ENCODE measurements around the gene GRM7. TPM values are rescaled to one million over a fixed set of nuclear protein-coding genes. Genes with fewer than 3 reads are reported as not detected.

Gene GRM7
- total RNA-seq, 1 experiment from 2014 or later, result not detected

DNA sequence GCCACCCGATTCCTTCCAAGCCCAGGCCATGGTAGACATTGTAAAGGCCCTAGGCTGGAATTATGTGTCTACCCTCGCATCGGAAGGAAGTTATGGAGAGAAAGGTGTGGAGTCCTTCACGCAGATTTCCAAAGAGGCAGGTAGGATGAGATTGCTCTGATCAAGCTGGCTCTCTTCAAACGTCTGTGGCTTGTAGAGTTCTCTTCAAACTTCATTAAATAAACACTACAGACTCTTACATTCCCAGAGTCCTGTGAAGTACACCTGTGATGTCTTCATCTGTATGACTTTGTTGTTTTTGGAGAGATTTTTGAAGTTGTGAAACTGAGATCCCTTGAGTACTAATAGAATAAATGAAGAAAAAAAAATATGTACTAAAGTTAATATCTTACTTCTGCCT is 285.6 kb downstream of the GRM7 start:
- no peak for DNase-seq (ENCODE audit: low read depth)

DNA sequence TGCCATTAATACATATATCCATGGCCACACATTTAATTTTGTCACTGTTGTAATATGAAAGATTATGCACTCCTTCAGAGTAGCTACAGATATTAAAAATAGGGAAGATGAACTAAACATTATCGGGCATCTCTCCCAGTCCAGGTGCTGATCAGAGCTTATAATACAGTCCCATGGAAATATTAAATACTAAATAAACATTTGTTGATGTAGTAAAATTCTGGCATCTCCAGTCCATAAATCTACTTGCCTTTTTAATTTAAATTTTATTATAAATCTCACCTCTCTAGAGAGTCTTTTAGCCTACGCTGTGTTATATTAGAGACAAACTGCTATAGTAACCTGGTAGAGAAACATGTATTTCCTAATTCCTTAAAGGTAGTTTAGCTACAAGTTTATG is 297.6 kb downstream of the GRM7 start:
- no peak for DNase-seq (ENCODE audit: low read depth)

GRCh38 chr3:7160689-7161088 is 299.8 kb downstream of the GRM7 start:
- no peak for DNase-seq (ENCODE audit: low read depth)

DNA sequence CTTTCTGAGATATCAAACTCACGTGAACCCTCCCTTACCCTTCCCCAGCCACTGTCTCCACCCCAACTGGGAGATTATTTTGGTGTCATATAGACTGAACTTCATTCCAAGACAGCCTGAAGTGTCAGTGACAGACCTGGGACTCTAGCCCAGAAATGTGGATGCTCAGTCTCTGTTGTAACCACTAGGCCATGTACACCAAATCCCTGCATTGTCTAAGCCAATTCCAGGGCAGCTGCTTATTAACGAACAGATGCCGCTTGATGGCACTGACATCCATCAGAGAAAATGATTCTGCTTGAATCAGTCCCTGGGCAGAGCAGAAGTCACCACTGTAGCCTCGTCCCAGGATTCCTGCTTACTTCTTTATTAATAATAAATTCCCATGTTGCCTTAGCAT is 305.5 kb downstream of the GRM7 start:
- DNase-seq (ENCODE audit: low read depth), result no peak

- DNase-seq (ENCODE audit: low read depth), result no peak
Observed at GRCh38 chr3:7171493-7171892, 310.6 kb downstream of the GRM7 start.

- no peak for DNase-seq (ENCODE audit: low read depth)
Observed at GRCh38 chr3:7172996-7173395, 312.1 kb downstream of the GRM7 start.

GRCh38 chr3:7188551-7188950 is 327.6 kb downstream of the GRM7 start:
- DNase-seq (ENCODE audit: low read depth), result no peak

GRCh38 chr3:7190095-7190494 is 329.2 kb downstream of the GRM7 start:
- DNase-seq (ENCODE audit: low read depth), result no peak

DNA sequence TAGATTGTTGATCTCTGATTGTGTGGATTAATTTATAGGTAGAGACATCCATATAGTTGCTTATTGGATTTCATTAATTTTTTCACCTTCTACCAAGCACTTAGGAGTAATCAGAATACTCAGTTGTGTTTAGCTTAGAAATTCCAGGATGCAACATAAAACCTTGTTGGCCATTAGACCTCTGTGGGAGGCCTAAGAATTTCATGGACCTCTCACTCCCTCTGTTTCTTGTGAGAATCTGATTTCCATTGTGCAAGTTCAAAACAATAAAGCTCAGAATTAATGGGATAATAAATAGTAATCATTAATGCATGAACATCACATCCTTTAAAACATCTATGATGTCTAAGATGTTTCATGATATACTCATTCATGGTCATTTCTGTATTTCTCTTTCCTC is 332.4 kb downstream of the GRM7 start:
- DNase-seq (ENCODE audit: low read depth), result no peak

- no peak for DNase-seq (ENCODE audit: low read depth)
Observed at GRCh38 chr3:7194071-7194835, 333.3 kb downstream of the GRM7 start.

GRCh38 chr3:7195934-7196333 is 335.0 kb downstream of the GRM7 start:
- DNase-seq (ENCODE audit: low read depth), result no peak

GRCh38 chr3:7201784-7202183 is 340.9 kb downstream of the GRM7 start:
- no peak for DNase-seq (ENCODE audit: low read depth)

- DNase-seq (ENCODE audit: low read depth), result no peak
Observed at GRCh38 chr3:7203969-7204847, 343.3 kb downstream of the GRM7 start.

DNA sequence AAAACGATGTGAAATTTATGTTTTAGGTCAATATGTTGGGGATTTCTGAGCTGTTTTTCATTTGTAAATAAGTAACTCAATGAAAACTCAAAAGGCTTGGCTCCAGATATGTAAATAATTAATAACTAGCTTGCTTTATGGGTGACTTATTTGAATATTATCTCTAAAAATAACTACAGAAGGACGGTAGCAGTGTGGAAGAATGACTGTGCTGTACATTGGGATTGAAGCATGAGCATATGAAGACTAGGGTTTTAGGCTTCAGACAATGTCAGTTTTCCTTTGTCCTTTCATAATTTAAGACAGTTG is 343.9 kb downstream of the GRM7 start:
- DNase-seq (ENCODE audit: low read depth), result no peak

- no peak for DNase-seq (ENCODE audit: low read depth)
Observed at GRCh38 chr3:7205535-7205934, 344.6 kb downstream of the GRM7 start.

GRCh38 chr3:7205962-7206361 is 345.0 kb downstream of the GRM7 start:
- no peak for DNase-seq (ENCODE audit: low read depth)

- DNase-seq (ENCODE audit: low read depth), result no peak
Observed at GRCh38 chr3:7207125-7207524, 346.2 kb downstream of the GRM7 start.

DNA sequence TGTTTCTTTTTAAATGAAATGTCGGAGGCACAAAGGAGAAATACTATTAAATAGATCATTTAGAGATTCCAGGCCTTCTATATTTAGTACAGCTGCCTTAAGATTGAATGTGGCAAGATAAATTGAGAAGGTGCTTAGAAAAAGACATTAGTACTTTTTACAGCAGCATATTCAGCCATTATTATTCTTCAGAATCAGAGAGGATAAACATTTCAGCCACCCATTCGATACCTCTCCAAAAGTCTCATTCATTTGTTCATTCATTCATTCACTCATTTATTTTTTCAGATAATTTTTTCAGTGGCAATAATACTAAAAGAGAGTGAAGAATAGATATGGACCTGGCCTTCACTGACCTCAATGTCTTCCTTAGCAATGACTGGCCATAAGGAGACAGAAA is 347.0 kb downstream of the GRM7 start:
- no peak for DNase-seq (ENCODE audit: low read depth)

DNA sequence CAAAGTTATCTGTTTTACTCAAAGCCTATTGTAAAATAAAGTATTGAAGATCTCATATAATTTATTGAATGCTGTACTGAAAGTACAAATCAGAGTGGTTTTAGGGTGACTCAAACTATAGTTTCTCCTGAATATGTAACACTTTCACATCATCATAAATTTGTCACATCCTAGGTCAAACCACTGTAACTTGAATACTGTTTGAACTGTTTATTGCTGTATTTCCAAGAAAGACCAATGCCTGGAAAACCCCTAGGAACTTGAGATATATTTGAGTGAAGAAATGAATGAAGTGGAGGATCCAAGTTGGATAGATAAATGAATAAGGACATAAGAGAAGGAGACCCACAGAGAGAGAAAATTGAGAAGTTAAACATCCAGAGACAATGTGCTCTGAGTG is 348.2 kb downstream of the GRM7 start:
- no peak for DNase-seq (ENCODE audit: low read depth)

DNA sequence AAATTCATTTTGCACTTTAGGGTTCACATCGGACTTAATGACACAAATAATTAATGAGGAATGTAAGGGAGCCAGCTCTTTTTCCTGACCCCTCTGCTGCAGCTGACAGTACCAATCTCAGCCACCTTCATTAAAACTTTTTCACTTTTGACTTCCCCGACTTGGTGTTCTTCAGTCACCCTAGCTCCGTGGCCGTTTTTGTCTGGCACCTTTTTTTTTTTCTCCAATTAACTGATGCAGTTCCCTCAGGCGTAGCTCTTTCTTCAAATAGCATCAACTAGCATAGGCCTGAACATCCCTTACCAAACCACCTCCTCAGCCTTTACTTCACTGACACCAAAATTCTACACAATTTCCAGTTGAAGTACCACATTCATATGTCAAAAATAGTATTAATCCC is 350.8 kb downstream of the GRM7 start:
- no peak for DNase-seq (ENCODE audit: low read depth)

DNA sequence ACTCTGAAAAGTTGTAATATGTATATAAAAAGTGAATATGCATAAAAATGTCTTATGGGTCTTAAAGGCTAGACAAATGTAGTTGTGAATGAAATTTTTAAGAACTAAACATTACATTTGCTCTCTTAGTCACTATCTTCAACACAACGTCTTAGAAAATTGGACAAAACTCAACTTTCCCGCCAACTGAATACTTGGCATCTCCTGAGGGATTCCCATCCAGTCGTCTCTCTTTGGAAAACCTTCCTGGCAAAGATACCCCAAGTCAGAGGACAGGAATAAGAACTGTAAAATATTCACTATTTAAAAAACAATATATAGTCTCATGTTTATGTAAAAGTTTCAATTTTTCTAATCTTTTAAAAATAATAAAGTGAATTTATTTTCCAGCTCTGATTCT is 354.8 kb downstream of the GRM7 start:
- DNase-seq (ENCODE audit: low read depth), result no peak

DNA sequence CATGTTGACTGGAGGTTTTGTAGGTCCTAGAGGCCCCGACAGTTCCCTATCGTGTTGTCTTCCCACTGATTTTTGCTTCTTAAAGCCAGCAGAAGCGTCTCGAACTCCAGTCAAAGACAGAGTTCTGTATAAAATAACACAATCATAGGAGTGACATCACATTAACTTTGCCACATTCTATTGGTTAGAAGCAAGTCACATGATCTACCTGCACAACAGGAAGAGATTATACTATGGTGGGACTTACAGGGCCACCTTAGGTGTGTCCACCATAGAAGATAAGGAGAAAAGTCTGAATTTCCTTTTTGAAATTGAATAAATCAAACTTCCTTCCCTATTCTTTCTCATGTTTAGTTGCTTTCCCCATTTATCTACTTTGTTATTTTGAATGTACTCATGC is 365.5 kb downstream of the GRM7 start:
- DNase-seq (ENCODE audit: low read depth), result no peak

DNA sequence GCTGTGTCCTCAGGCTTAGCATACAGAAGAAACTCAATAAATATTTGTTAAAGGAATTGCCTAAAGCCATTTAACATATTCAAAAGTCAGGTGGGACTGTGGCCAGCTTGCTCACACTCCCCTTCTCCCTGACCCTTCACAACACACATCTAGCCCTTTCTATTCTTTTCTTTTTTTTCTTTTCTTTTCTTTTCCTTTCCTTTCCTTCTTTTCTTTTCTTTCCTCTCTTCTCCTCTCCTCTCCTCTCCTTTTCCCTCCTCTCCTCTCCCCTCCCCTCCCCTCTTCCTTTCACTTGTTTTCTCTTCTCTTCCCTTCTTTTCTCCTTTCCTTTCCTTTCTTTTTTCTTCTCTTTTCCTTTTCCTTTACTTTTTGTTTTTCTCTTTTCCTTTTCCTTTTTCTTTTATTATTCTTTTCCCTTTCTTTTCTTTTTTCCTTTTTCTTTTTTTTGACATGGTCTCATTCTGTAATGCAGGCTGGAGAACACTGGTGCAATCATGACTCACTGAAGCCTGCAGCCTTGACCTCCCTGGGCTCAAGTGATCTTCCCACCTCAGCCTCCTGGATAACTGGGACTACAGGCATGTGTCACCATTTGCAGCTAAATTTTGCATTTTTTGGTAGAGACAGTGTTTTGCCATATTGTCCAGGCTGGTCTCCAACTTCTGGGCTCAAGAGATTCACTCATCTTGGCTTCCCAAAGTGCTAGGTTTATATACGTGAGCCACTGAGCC is 377.8 kb downstream of the GRM7 start:
- DNase-seq (ENCODE audit: low read depth), result no peak

Measured in Daoy (cell line).